ENCODE measurements around the gene PRKAG2.
"Not testable (repeated sequence)": the region's sequence is repeated elsewhere in the genome, so short reads cannot be mapped to it uniquely, and the experiment has no call there.

Gene PRKAG2

GRCh38 chr7:151520419-151521261 is 356.3 kb downstream of the PRKAG2 start:
- FAIRE-seq (no peak), DNase-seq (ENCODE audit: insufficient read length, low spot score) (no peak)
- TF ChIP-seq, protein P1, sequence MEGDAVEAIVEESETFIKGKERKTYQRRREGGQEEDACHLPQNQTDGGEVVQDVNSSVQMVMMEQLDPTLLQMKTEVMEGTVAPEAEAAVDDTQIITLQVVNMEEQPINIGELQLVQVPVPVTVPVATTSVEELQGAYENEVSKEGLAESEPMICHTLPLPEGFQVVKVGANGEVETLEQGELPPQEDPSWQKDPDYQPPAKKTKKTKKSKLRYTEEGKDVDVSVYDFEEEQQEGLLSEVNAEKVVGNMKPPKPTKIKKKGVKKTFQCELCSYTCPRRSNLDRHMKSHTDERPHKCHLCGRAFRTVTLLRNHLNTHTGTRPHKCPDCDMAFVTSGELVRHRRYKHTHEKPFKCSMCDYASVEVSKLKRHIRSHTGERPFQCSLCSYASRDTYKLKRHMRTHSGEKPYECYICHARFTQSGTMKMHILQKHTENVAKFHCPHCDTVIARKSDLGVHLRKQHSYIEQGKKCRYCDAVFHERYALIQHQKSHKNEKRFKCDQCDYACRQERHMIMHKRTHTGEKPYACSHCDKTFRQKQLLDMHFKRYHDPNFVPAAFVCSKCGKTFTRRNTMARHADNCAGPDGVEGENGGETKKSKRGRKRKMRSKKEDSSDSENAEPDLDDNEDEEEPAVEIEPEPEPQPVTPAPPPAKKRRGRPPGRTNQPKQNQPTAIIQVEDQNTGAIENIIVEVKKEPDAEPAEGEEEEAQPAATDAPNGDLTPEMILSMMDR (IDR thresholded peaks at IDR 0.05; ENCODE audit: insufficient read depth, missing control alignments), result no peak

DNA sequence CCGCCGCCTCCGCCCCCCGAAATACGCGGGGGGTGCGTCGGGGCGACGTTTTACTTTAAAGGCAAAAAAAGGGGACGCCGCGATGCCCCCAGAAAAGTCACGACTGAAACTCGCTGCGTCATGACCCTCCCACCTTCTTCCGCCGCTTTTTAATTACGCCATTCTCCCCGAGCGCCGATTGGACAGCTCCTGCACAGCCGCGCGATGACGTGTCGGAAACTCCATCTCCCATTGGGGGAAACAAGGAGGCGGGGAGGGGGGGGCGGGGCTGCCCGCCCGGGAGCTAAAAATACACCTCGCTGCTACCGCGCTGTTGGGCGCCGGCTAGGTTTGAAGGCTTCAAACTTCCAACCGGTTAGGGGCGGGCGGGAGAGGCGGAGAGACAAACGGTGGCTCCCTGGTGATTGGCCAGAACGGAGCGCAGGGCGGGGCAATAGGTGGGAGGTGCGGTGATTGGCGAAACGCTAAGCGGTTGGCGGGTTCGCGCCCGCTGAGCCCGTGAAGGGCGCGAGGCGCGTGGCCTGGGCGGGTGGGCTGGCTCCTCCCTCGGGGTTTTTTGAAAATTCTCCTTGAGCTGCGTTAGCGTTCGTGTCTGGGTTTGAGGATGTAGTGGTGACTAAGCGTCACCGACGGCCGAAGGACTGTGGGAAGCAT is 357.0 kb downstream of the PRKAG2 start, which contains the start of gene RHEB:
Gene RHEB (minus strand): TSS at position 131 of the 654 bp plus-strand sequence. CDS start 384 bp downstream, outside the sequence.
- DNase-seq (ENCODE audit: insufficient read length, low spot score), result peak; percentile 77
- FAIRE-seq, result no peak
- TF ChIP-seq, protein P1 (IDR thresholded peaks at IDR 0.05; ENCODE audit: insufficient read depth, missing control alignments), result no peak

GRCh38 chr7:151518947-151519764 is 357.8 kb downstream of the PRKAG2 start:
- not testable (repeated sequence) for FAIRE-seq; DNase-seq (ENCODE audit: insufficient read length, low spot score)

- FAIRE-seq (no peak), DNase-seq (ENCODE audit: insufficient read length, low spot score) (no peak)
These were observed 358.6 kb downstream of the PRKAG2 start for GRCh38 chr7:151518105-151518946.

GRCh38 chr7:151517601-151518104 is 359.3 kb downstream of the PRKAG2 start:
- TF ChIP-seq, protein P1 (IDR thresholded peaks at IDR 0.05; ENCODE audit: insufficient read depth, missing control alignments), result no peak
- no peak for FAIRE-seq
- DNase-seq (ENCODE audit: insufficient read length, low spot score), result no peak

More at GRCh38 chr7:151518105-151518946, 358.6 kb downstream of the PRKAG2 start:
- TF ChIP-seq, protein P1 (IDR thresholded peaks at IDR 0.05; ENCODE audit: insufficient read depth, missing control alignments), result no peak

- no peak for DNase-seq (ENCODE audit: insufficient read length, low spot score)
- FAIRE-seq, result no peak
- TF ChIP-seq, protein P1 (IDR thresholded peaks at IDR 0.05; ENCODE audit: insufficient read depth, missing control alignments), result no peak
These were observed 361.7 kb downstream of the PRKAG2 start for GRCh38 chr7:151515276-151515565.

All from D721Med (cell line).